Skeletal muscle tissue (tissue), 4 donors: Measurements from ENCODE around the gene GTF3C5. TPM values are rescaled to one million over a fixed set of nuclear protein-coding genes. Genes with fewer than 3 reads are reported as not detected.
"Not testable (repeated sequence)": the region's sequence is repeated elsewhere in the genome, so short reads cannot be mapped to it uniquely, and the experiment has no call there.

ENCODE experiments used
- H3K27ac ChIP-seq: one replicate; pipeline ENCODE4 v1.7.0; 2013; ENCODE audit warnings: mild to moderate bottlenecking, low read depth, low read length, inconsistent platforms
- H3K27me3 ChIP-seq, 3 donors: one replicate each; pipeline ENCODE4 v1.7.0; 2013; ENCODE audit warnings: low read length in 3 of 3; ENCODE audit not compliant: control insufficient read depth in 3 of 3, insufficient read depth in 3 of 3
- H3K36me3 ChIP-seq, 3 donors: one replicate each; pipeline ENCODE4 v1.7.0; 2013; ENCODE audit warnings: low read length in 3 of 3; ENCODE audit not compliant: control insufficient read depth in 3 of 3, insufficient read depth in 3 of 3
- H3K4me1 ChIP-seq, 3 donors: one replicate each; pipeline ENCODE4 v1.7.0; 2013; ENCODE audit warnings: low read length in 3 of 3, mild to moderate bottlenecking in 3 of 3; ENCODE audit not compliant: control insufficient read depth in 3 of 3, insufficient read depth in 3 of 3
- H3K4me3 ChIP-seq, 3 donors: one replicate each; pipeline ENCODE4 v1.7.0; 2013; ENCODE audit warnings: low read length in 3 of 3
- H3K9ac ChIP-seq, 3 donors: one replicate each; pipeline ENCODE4 v1.7.0; 2013; ENCODE audit warnings: low read length in 3 of 3, mild to moderate bottlenecking in 3 of 3, moderate library complexity in 2 of 3, low read depth in 1 of 3
- H3K9me3 ChIP-seq, 3 donors: one replicate each; pipeline ENCODE4 v1.7.0; 2013; ENCODE audit warnings: low read length in 3 of 3; ENCODE audit not compliant: control insufficient read depth in 3 of 3
- total RNA-seq: library from RNA; depleted of rRNA; stranded (reverse); fragments of >200 nt; gene quantifications from one replicate; pipeline ENCODE4 v1.2.3, GENCODE V29; 2014
- donor health status: Osteomylitis.

The GTF3C5 gene
- total RNA-seq, 1 donor from 2014 or later, result 28.2 TPM

DNA sequence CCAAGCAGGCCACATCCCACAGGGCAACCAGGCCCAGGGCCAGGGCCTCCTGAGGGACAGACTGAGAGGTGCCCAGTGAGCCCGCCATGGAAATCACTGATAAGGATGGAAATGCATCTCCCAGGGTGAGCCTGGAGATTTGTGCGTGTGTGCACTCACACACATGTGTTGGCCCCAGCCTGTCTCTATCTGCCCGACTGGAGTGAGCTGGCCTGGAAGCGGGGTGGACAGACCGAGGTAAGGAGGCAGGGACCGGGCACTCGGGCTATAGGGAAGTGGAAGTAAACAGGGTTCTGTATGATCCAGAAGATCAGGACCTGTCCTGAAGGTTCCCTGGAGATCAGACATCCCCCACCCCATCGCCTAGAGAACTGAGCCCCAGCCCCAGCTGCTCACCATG is 34.9 kb upstream of the GTF3C5 start:
- Histone ChIP-seq H3K4me3 (no peak overlapping the region), H3K36me3 (no peaks in the 10 kb centered on the region), H3K4me1 (no peaks in the 10 kb centered on the region), H3K9ac (no peak overlapping the region), H3K9me3 (no peaks in the 10 kb centered on the region), H3K27me3 (peaks cover 58 to 69% (median 65%) of the 10 kb centered on the region in 3 donors), H3K27ac (no peak overlapping the region)

DNA sequence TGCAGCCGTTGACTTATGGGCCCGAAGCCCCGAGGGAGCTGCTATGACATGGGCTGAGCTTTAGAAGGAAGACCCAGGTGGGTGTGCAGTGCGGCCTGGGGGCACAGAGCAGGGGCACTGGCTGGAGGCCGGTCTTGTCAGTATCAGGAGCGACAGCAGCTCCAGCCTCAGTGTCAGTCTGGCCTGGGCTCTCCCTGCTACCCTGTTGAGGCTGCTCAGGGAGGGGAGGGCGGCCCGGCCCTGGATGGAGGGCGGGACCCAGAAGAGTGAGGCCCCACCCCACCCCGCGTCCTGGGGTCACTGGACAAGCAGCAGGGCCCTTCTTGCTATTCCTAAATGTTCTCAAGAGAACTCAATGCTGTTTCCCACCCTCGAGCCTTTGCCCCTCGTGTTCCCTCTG is 34.3 kb upstream of the GTF3C5 start:
- no peak overlapping the region for H3K4me3 ChIP-seq
- no peak overlapping the region for H3K27ac ChIP-seq
- H3K27me3 ChIP-seq, result peaks cover 52 to 63% (median 59%) of the 10 kb centered on the region in 3 donors
- no peaks in the 10 kb centered on the region for H3K4me1 ChIP-seq
- H3K9me3 ChIP-seq, result no peaks in the 10 kb centered on the region
- no peak overlapping the region for H3K9ac ChIP-seq
- no peaks in the 10 kb centered on the region for H3K36me3 ChIP-seq

DNA sequence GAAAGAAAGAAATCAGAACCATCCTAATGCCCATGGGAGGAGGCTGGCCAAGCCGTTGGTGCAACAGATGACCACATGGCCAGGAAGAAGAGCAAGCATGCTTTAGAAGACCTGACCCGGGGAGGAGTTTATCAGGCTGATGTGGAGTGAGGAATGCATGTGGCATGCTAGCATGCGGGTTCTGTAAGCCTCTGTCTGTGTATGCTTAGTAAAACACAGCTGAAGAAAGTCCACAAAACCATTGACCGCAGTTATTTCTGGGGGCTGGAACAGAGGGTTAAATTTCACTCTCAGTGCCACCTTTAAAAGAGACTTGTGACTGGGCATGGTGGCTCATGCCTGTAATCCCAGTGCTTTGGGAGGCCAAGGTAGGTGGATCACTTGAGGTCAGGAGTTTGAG is 33.2 kb upstream of the GTF3C5 start:
- Histone ChIP-seq H3K4me1 (no peaks in the 10 kb centered on the region), H3K36me3 (no peaks in the 10 kb centered on the region), H3K4me3 (no peak overlapping the region), H3K27ac (no peak overlapping the region), H3K9ac (no peak overlapping the region), H3K9me3 (no peaks in the 10 kb centered on the region), H3K27me3 (peaks cover 46 to 62% (median 55%) of the 10 kb centered on the region in 3 donors)

DNA sequence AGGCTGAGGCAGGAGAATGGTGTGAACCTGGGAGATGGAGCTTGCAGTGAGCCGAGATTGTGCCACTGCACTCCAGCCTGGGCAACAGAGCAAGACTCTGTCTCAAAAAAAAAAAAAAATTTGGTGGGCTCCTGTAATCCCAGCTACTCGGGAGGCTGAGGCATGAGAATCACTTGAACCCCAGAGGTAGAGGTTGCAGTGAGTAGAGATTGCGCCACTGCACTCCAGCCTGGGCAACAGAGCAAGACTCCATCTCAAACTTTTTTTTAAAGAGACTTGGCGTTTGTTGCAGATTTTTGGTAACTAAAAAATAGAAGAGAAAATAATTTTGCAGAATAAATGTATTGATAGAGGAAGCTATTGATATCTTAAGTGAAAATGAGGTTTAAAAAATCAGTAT is 32.6 kb upstream of the GTF3C5 start:
- not testable (repeated sequence) for H3K36me3 ChIP-seq, H3K4me1 ChIP-seq, H3K27ac ChIP-seq, H3K4me3 ChIP-seq, H3K9me3 ChIP-seq, H3K9ac ChIP-seq
- peaks cover 42 to 64% (median 59%) of the 10 kb centered on the region in 3 donors for H3K27me3 ChIP-seq

DNA sequence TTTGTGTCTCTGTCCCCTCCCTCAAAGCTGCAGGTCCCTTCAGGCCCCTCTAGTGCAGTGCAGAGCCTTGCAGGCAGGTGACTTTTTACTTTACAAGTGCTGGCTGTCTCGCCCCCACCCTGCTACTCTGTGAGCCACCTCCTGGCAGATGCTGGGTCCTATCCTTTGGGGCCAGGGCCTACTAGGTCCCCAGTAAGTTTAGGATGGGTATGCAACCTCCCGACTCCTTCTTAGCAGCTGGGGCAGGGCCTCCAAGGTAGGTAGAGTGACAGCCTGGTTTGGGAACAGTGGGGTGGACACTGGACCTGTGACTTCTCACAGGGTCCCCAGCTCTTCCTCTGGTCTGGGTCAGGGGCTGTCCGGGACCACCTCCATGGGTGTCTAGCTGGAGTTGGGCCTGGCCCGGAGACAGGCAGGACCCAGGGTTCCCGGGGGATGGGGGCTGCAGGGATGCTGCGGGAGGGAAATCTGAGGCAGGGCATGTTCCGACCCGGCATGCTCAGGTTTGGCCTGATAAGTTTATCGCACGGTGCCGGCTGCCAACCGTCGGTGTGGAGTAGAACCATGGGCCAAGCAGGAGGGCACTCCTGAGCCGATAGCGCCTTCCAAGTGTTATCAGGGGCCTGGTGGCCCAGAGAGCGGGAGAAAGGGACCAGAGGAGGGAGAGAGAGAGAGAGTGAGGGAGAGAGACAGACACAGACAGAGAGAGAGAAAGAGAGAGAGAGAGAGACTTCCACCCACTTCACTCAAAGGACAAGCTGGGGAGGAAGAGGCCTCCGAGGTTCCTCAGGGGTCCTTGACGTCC is 31.8 kb upstream of the GTF3C5 start:
- peaks cover 36 to 64% (median 59%) of the 10 kb centered on the region in 3 donors for H3K27me3 ChIP-seq
- no peaks in the 10 kb centered on the region for H3K36me3 ChIP-seq
- H3K9ac ChIP-seq, result no peak overlapping the region
- no peak overlapping the region for H3K27ac ChIP-seq
- no peak overlapping the region for H3K4me3 ChIP-seq
- H3K9me3 ChIP-seq, result no peaks in the 10 kb centered on the region
- no peaks in the 10 kb centered on the region for H3K4me1 ChIP-seq

DNA sequence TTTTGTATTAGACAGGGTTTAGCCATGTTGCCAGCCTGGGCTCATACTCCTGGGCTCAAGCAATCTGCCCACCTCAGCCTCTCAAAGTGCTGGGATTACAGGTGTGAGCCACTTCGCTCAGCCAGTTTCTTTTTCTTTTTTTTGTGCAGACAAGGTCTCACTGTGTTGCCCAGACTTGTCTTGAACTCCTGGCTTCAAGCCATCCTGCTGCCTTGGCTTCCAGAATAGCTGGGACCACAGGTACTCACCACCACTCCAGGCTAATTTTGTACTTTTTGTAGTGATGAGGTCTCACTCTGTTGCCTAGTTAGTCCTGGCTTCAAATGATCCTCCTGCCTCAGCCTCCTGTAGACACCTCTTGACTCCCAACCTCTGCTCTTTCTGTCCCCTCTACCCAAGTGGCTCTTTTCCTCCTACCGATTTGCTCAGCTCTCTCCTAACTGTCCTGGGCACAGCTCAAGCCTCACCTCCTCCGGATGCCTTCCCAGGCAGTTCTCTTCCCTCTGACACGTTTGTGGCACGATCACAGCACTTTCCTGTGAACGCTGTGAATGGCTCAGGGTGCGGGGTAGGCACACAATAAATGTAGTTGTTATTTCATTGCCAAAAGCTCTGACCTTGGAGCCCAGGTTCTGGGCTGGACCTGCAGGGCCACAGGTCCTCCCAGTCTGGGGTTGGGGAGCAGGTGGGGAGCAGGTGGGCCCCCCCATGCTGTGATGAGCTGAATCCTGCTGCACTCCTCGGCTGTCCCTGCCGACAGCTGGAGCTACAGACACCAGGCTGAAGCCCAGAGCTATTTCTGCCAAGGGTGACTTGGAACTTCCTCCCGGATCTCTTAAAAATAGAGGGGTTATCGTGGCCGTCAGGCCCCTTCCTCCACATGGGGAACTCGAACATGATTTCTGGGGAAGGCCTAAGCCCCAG is 28.4 kb upstream of the GTF3C5 start:
- Histone ChIP-seq H3K36me3 (no peaks in the 10 kb centered on the region), H3K4me3 (no peak overlapping the region), H3K27ac (no peak overlapping the region), H3K4me1 (no peaks in the 10 kb centered on the region), H3K9ac (no peak overlapping the region), H3K27me3 (peaks cover 31 to 67% (median 51%) of the 10 kb centered on the region in 3 donors), H3K9me3 (no peaks in the 10 kb centered on the region)

DNA sequence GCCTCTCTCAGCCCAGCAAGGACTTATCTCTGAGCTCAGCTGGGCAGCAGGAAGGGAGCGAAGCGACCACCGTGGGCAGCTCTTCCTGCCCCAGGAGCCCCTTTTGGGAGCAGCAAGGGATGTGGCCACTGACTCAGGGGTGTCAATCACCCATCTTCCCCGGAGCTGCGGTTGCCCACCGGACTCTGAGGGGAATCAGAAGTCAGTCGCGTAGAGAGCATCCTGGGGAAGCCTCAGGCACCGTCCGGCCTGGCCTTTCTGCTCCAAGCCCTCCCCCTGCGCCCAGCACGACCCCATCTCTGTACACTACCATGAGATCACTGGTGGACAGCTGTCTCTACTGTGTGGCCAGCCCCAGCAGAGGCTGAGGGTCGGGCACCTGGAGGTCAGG is 27.7 kb upstream of the GTF3C5 start:
- H3K9ac ChIP-seq, result no peak overlapping the region
- H3K4me1 ChIP-seq, result no peaks in the 10 kb centered on the region
- no peaks in the 10 kb centered on the region for H3K36me3 ChIP-seq
- no peaks in the 10 kb centered on the region for H3K9me3 ChIP-seq
- H3K27me3 ChIP-seq, result peaks cover 30 to 72% (median 57%) of the 10 kb centered on the region in 3 donors
- H3K27ac ChIP-seq, result no peak overlapping the region
- H3K4me3 ChIP-seq, result no peak overlapping the region

DNA sequence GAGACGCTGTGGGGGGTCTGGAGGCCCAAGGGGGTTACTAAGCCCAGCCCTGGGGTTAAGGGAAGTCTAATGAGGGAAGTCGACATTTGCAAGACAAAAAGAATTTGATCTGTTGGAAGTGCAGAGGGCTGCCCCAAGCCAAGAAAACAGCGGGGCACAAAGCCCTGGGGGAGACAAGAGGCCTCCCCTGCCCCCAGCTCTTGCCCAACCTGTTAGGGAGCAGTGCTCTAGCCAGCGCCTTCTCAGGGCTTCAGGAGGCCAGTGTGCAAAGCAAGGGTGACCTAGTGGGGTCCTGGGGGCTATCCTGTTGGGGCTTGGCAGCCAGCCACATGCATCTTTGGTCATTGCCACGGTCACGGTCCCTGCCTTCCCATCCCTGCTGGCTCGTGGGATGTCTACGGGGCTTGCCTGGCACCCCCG is 27.1 kb upstream of the GTF3C5 start:
- Histone ChIP-seq H3K27me3 (peaks cover 30 to 76% (median 62%) of the 10 kb centered on the region in 3 donors), H3K36me3 (no peaks in the 10 kb centered on the region), H3K4me1 (no peaks in the 10 kb centered on the region), H3K4me3 (no peak overlapping the region), H3K27ac (no peak overlapping the region), H3K9ac (no peak overlapping the region), H3K9me3 (no peaks in the 10 kb centered on the region)

DNA sequence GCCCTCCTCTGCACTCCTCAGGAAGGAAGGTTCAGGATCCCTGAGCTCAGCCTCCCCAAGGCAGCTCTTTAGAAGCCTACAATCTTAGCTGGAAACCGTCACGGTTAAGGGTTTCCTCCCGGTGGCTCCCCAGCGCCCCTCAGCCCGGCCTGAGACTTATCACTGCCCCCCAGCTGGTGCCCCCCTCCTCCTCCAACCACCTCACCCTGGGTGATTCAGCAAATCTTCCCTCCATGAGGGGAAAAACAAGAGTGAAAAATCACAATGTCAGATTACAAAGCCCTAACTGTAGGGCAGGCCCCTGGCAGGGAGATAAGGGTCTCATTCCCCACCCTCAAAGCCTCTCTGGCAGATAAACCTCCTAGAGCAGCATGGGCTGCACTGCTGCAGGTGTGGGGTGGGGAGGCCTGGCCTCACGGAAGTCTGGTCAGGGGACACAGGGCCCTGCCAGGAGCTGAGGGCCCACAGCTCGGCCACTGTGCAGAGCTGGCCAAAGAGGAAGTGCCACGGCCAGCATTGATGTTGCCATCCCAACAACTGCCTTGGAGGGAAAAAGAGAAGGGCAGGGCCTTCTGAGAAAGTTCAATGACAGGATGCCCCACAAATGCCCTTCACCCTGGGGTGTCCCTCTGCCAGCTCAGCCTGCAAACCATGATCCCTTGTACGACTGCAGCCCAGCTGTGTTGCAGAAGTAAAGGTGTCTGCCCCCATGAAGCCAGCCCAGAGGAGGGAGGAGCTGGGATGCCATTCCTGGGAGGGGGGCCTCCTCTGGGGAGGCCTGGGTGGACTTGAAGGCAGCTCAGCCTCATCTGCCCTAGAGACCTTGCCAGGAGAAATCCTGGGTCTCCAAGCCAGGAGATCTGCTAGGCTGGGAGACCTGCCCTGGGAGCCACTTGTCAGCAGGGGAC is 26.5 kb upstream of the GTF3C5 start:
- no peak overlapping the region for H3K4me3 ChIP-seq
- no peak overlapping the region for H3K9ac ChIP-seq
- no peak overlapping the region for H3K27ac ChIP-seq
- H3K27me3 ChIP-seq, result peaks cover 26 to 79% (median 58%) of the 10 kb centered on the region in 3 donors
- no peaks in the 10 kb centered on the region for H3K9me3 ChIP-seq
- no peaks in the 10 kb centered on the region for H3K4me1 ChIP-seq
- H3K36me3 ChIP-seq, result no peaks in the 10 kb centered on the region
